T-helper 22 cell (primary cell): ENCODE measurements around the gene TLCD1.
A peak's percentile ranks its signal among the peaks of the same experiment; 100 is the strongest.
"Not testable (repeated sequence)": the region's sequence is repeated elsewhere in the genome, so short reads cannot be mapped to it uniquely, and the experiment has no call there.

Experiments used
- DNase-seq: peaks from one replicate; pipeline ENCODE4 v3.0.0-alpha.2; 2020; ENCODE audit warnings: low read depth

Gene TLCD1

DNA sequence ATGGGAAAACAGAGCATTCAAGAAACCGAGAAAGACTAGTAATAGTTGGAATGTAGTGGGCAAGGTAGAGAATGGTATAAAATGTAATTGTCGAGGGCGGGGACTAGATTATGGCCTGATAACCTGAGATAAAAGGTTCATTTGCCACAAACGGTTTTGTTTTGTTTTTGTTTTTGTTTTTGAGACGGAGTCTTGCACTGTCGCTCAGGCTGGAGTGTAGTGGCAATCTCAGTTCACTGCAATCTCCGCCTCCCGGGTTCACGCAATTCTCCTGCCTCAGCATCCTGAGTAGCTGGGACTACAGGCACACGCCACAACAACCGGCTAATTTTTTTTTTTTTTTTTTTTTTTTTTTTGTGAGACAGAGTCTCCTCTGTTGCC lies 3.9 kb upstream of the TLCD1 start:
- DNase-seq: no peak

DNA sequence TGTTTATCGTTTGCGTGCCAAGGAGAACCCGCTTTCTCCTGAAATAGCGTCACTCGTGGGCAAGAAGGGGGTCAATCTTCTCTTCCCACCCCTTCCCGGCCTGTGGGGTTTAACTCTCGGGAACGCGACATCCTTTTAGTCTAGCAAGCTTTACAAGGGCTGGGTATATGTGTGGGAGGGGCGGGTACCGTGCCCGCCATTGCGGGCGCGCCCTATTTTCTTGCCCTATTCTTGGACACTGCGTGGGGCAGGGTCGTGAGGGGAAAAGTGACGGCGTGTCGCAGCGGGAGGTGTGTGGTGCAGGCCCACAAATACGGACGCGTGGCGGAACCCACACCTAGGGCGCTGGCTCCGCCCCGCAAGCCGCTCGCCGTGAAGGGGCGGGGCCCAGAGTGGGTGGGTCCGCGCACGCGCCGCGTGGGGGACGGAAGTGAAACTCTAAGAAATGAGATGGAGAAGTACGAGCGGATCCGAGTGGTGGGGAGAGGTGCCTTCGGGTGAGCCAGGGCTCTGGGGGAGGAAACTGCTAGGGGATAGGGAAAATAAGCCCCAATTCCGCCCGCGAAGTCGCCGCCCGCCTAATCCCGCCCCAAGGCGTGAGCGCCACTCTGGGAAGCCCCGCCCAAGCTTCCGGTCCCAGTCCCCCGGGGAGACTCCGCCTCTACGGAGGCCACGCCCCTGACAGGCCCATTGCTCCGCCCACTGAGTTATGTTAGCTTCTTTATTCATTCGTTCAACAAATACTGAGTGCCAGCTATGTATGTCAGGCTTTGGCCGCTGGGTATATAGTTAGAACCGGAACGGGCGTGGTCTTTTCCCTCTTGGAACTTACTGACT lies 2.5 kb upstream of the TLCD1 start, which contains the start of gene NEK8:
Gene NEK8 (plus strand): TSS at position 425 of the 837 bp plus-strand sequence. CDS start 26 bp downstream, at position 451.
- DNase-seq: peak; percentile 90

DNA sequence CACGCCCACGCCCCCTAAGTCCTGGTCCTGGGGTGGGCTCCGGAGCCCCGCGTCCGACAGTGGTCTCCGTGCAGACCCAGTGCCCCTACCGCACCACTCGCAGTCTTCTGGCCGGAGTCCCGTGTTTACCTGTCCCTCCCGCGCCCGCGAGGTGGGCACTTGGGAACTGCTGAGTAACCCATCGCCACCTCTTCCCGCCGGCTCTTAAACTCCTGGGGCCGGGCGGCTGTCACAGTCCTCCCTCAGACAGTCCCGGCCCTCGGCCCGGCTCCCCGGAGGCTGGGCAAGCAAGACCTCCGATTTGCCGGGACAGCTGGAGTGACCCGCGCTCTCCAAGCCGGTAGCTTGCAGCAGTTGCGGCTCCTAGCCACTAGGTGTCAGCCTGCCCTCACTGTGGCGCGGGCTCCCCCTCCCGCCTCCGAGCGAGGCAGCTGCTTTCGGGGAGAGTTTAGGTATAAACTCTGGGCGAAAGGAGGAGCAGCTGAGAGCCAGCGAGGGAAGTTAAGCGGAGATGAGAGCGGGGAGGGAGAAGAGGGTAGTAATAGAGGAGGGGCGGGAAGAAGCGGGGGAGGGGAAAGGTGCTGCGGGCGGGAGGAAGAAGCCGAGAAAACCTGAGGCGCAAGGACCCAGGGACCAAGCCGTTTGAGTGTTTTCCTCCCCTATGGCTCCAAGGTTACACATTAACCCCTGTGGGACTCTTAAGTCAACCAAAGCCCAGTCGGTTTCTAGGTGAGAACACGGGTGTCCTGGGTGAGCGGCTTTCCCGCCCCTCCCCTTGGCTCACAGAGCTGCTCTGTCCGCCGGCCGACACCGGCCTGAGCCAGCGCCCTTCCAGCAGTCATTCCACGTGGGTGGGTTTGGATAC lies 826 bp upstream of the TLCD1 start:
- peak; percentile 79 for DNase-seq

DNA sequence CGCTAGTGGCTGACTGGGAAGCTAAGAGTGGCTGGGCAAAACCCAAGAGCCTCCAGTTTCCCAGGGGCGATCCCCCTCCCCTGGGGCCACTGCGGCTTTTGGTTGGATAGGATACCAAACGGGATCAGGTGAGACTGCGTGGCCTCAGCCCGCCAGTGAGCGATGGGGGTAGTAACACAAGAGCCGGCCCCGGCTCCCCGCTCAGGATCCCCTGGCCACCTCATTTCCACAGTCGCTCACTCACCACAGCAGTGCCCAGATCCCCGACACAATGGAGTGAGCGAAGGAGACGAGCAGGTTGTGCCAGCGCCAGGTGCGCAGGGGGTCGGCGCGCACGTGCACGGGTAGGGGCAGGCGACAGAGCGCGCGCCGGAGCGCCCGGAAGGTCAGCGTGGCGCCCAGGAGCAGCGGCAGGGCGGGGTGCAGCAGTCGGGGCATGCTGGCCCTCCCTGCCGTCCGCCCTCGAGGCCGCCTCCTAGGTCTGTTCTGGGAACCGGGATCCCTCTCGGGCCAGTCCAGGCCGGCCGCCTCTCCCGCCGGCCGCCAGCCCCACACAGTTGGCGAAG lies 290 bp downstream of the TLCD1 start:
- DNase-seq: no peak

DNA sequence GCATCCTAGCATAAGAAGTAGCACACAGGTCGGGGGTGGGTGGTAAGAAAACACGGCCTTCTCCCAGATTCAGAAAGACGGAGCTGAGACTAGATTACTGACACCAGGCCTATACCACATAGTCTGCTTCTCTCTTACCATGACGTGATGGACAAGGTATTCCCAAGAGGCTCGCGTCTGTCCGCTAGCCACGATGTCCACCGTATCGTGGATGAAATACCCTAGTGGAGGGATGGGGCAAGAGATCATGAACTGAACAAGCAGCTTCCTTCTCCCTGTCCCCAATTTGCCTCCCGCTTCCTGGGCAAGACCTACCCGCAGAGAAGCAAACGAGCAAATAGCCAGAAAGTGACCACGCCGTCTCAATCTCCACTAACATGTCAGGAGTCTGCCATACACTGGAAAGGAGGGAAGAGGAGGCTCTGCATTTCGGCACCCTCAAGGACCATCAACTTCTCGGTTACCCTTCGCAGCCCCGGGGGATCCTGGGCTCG lies 820 bp downstream of the TLCD1 start:
- no peak for DNase-seq

DNA sequence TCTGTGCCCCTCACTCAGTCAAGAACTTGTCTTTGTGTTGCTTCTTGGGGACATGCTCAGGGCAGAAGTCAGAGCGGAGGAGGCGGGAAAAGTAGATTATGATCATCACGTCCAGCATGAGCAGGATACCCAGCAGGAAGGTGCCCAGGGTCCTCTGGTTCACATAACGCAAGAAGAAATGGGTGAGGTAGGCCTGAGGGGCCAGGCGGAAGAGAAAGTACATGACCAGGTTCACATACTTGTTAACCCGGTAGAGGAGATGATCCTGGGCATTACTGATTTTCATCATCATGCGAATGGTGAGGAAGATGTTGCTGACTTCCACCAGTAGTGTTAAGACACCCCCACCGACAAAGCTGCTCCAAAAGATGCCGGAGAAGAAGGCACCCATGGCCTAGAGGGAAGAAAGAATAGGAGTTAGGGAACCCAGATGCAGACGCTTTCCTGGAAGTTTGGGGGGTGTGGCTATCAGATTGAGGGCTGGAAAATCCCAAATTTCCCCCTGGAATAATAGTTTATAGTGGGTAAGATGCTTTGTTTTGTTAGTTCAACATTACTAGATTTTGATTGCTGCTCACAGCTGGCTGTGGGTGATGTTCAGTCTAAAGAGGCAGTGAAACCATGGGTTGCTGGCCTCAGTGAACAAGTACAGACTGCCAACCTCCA lies 1.4 kb downstream of the TLCD1 start:
- DNase-seq: no peak

DNA sequence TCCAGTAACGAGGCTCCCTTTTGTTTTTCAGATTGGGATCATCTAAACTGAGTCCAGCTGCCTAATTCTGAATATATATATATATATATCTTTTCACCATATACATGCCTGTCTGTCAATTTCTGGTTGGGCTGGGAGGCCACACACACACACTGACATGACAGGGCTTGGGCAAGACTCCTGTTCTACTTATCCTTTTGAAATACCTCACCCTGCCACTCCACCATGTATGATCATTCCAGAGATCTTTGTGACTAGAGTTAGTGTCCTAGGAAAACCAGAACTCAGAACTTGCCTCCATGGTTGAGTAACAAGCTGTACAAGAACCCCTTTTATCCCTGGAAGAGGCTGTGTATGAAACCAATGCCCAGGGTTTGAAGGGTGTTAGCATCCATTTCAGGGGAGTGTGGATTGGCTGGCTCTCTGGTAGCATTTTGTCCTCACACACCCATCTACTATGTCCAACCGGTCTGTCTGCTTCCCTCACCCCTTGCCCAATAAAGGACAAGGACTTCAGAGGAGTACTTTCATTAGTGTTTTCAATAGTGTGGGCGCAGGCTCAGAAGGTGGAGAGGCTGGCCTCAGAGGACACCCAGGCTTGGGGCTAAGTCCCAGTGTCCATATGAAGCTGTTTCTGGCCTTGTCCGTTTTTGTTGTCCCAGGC lies 2.1 kb downstream of the TLCD1 start:
- DNase-seq: not testable (repeated sequence)

DNA sequence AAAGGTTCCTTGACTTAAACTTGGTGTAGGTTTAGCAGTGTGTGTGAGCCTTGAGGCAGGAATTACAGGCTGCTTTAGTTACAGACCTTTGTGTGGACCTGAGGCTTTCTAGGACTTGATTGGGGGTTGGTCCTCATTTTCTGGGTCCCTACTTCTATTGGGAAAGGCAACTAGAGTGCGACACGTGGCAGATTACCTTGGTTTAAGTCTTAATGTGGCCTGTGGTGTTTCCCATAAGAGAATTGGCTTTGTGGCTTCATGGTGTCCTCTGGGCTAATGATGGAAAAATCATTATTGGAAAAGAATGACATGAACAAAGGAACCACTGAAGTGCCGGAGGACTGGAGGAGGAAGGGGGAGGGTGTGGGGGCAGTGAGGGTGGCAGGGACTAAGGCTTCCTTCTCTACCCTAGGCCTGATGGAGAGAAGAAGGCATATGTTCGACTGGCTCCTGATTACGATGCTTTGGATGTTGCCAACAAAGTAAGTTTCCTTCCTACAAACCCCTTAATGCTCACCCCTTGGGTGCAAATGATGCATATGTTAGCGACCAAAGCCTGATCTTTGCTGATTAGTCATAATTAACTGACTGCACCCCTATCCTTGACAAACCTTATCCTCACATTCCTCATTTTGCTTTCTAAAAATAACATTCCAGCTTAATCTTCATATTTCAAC lies 2.7 kb downstream of the TLCD1 start:
- no peak for DNase-seq

DNA sequence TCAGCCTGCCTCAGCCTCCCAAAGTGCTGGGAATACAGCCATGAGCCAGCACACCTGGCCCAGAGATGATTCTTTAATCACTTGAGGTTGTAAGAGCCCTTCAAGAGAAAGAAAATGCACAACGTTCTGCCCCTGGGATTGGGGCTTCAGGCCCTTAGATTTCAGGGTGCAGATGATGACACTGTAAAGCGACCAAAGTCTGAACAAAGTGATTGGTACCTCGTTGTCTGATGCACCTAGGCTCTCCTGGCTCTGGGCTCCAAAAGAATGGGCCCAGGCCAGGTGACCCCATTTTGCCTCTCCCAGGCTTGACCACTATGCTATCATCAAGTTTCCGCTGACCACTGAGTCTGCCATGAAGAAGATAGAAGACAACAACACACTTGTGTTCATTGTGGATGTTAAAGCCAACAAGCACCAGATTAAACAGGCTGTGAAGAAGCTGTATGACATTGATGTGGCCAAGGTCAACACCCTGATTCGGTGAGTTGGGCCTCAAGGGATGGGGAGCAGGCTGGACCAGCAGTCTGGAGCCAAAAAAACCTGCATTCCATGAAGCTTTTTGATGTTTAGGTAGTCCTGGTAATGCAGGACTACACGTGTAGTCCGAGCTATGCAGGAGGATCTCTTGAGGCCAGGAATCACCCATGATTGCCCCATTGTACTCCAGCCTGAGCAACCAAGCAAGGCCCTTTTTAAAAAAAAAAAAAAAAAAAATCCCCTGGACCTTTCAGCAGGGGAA lies 3.4 kb downstream of the TLCD1 start:
- no peak for DNase-seq

DNA sequence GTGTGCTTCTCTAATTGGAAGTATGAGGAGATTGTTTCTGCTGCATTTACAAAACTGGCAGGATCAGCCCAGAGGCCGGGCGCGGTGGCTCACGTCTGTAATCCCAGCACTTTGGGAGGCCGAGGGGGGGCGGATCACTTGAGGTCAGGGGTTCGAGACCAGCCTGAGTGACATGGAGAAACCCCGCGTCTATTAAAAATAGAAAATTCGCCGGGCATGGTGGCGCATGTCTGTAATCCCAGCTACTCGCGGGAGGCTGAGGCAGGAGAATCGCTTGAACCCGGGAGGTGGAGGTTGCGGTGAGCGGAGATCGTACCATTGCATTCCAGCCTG lies 5.1 kb downstream of the TLCD1 start:
- DNase-seq: not testable (repeated sequence)

DNA sequence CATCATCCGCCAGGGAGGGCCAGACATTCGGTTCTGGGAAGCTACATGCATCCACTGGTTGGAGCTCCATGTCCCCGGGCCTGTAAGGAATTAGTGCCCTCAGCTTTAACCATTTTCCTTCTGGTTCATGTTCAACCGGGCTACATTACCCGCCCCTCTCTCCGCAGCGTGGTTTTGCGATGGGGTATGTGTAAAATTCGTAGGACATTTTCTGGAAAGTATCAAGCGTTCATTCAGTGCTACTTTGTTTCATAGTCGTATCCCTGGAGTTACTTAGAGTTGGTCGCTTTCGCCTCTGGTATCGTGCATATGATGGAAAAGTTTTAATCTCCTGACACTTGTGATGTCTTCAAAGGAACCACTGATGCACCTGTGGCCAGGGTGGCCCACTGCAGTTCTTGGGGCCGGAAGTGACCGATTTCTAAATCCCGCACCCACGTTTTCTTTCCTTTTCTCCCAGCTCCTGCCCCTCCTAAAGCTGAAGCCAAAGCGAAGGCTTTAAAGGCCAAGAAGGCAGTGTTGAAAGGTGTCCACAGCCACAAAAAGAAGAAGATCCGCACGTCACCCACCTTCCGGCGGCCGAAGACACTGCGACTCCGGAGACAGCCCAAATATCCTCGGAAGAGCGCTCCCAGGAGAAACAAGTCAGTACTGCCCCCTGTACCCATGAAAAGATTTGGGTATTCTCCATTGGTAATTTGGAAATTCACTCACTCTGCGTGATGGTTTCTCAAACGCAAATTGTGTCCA lies 5.6 kb downstream of the TLCD1 start:
- DNase-seq: no peak

DNA sequence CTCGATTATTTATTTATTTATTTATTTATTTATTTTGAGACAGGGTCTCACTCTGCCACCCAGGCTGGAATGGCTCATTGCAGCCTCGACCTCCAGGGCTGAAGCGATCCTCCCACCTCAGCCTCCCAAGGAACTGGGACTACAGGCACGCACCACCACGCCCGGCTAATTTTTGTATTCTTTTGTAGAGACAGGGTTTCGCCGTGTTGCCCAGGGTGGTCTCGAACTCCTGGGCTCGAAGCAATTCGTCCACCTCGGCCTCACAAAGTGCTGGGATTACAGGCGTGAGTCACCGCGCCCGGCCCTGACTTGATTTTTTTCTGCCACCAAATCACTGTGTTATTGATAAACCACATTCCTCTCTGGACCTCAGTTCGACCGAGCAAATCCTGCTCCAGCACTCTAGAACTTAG lies 7.0 kb downstream of the TLCD1 start:
- DNase-seq: no peak

DNA sequence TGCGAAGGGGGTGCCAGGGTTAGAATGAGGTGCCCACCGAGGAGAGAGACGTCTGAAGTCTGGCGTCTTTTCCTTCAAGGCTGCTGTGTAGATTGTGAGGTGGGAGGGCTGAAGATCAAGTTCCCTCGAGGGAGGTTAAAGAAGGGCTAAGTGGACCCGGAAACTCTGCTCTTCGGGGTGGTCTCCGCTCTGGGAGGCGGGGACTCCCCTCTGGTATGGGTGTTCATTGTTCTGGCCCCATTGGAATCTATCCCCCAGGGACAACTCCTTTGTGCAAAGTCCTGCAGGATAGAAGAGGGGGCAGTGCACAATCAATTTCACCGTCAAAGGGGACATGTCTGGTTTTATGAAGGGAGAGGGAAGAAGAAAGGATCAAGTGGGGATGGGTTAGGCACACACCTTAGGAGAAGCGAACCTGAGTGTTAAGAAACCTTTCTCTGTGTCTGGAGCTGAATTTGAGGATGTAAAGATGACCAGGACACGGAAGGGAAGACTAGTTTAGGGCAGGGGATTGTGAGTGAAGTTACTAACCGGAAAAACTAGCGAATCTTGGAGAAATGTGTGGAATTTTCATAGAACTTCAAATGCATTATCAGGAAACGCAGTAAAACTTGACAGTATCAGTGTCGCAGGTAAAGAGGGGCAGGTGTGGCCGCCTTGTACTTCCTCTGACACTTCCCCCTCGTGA lies 7.6 kb downstream of the TLCD1 start:
- DNase-seq: no peak

DNA sequence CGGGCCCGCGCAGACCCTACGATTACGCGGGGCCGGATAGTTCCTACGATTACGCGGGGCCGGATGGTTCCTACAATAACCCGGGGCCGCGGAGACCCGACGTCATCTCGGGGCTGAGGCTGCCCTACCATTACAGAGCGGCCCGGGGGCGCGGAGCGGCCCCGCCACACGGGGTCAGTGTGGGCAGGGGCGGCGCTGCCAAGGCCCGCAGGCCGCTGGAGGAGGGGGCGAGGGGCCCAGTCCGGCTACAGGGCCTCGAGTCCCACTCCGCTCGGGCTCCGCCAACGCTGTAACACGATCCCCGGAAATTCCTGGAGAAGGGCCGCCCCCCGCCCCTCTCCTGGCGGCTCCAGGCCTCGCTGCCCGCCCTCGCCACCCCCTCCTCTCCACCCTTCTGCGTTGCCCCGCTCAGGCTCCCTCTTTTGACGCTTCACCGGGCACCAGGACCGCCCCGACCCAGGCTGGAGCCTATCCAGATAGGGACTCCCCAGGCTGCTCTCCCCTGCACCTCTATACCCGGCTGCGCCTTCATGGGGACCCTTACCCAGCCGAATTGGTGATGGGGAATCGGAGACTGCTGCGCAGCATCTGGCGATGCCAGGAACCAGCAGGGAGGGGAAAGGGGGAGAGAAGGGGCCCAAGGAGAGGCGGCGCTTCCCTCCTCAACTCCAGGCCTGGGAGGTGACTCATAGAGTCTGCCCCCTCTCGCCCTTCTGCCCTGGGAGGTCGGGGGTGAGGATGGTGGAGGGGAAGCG lies 8.3 kb downstream of the TLCD1 start, which contains the start of gene RAB34:
Gene RAB34 (minus strand): TSS at position 291 of the 755 bp plus-strand sequence. CDS start 602 bp downstream, outside the sequence.
- no peak for DNase-seq

DNA sequence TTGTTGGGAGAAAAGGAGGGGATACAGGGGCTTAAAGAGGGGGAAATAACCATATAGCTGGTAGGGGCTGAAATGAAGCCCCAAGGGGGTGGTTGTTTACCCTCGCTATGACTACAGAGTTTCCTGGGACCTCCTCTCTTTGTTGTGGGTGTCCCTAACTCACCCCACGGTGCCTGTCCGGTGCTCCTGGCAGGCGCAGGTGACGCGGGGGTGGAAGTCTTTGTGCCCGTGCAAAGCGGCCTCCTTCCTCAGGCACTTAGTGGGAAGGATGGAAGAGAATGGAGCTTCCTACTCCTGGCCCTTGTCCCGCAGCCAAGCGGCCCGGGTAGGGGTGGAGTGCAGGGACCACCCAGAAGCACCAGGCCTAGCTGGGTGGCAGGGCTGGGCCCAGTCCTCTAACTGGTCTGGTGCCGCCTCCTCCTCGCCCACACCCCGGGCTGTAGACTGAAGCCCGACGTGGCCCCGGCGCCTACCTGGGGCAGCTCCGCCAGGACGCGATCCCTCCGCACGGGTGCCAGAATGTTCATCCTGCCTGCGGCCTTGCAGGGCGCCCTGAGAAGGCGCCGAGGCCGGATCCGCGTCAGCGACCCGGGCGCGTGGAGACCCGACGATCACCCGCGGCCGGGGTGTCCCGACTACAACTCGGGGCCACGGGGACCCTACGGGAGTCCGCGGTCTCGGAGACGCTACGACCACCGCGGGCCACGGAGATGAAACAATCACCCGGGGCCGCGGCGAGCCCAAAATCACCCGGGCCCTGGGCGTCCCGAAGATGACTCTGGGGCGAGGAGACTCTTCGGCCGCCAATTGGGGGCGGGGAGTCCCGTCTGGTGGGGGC lies 9.1 kb downstream of the TLCD1 start:
- DNase-seq: no peak

DNA sequence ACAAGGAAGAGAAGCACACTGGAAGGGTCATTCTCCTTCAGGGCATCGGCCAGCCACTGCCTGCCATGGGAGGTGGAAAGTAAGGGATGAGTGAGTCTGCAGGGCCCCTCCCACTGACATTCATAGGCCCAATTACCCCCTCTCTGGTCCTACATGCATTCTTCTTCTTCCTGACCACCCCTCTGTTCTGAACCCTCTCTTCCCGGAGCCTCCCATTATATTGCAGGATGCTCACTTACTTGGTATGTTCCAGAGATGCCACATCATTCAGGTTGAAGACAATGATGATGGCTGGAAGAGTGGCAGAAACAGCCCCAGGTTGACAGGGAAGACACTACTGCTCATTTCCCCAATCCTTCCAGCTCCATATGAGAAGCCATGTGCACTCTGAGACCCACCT lies 10.8 kb downstream of the TLCD1 start:
- DNase-seq: no peak

DNA sequence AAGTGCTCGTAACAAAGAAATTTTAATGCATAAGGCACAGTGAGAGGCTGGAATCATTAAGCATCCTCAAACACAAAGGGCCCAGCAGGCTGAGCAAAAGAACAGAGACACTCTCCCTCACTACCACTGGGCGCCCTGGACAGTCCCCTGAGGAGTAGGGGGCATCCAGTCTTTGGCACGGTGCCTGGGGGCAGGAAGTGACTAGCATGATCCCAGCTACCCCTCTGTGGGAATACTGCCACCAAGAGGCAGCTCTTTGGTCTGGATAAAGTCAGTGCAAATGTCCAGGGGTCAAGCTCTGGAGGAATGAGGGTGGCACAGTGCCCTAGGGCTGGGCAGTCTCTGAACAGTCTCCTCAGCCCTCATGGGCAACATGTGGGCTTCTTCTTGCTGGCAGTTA lies 11.8 kb downstream of the TLCD1 start:
- DNase-seq: no peak
